NCI-H146 treated with DMSO at 0.1 percent for 48 hours (cell line): Measurements from ENCODE around the gene IPPK.
"Not testable (repeated sequence)": the region's sequence is repeated elsewhere in the genome, so short reads cannot be mapped to it uniquely, and the experiment has no call there.

Source experiments
- DNase-seq: peaks from one replicate; lab custom pipeline; 2025; ENCODE audit not compliant: unreplicated experiment; lab: John Stamatoyannopoulos, UW

IPPK gene

GRCh38 chr9:92598382-92598781 is 71.5 kb downstream of the IPPK start:
- DNase-seq: no peak

- DNase-seq: no peak
Observed at GRCh38 chr9:92595930-92596329, 74.0 kb downstream of the IPPK start.

GRCh38 chr9:92595075-92595474 is 74.9 kb downstream of the IPPK start:
- not testable (repeated sequence) for DNase-seq

GRCh38 chr9:92592946-92593861 is 76.7 kb downstream of the IPPK start:
- DNase-seq: no peak

GRCh38 chr9:92592537-92592936 is 77.4 kb downstream of the IPPK start:
- DNase-seq: no peak

- no peak for DNase-seq
Observed at GRCh38 chr9:92590377-92590776, 79.6 kb downstream of the IPPK start.

GRCh38 chr9:92589923-92590322 is 80.0 kb downstream of the IPPK start:
- no peak for DNase-seq

- DNase-seq: no peak
Observed at GRCh38 chr9:92576175-92576574, 93.8 kb downstream of the IPPK start.

GRCh38 chr9:92573612-92574011 is 96.3 kb downstream of the IPPK start:
- not testable (repeated sequence) for DNase-seq

GRCh38 chr9:92571871-92572270 is 98.1 kb downstream of the IPPK start:
- not testable (repeated sequence) for DNase-seq

- DNase-seq: no peak
Observed at GRCh38 chr9:92564982-92565381, 104.9 kb downstream of the IPPK start.

- DNase-seq: no peak
Observed at GRCh38 chr9:92564504-92564903, 105.4 kb downstream of the IPPK start.
